Heart left ventricle (tissue), 16 donors: ENCODE data around the gene RPL32. TPM values are rescaled to one million over a fixed set of nuclear protein-coding genes. Genes with fewer than 3 reads are reported as not detected.
"Not testable (repeated sequence)": the region's sequence is repeated elsewhere in the genome, so short reads cannot be mapped to it uniquely, and the experiment has no call there.

Experiments used
- ATAC-seq, 4 donors: fragments of 200-7000 bp; cut with Tn5 transposase; one replicate each; pipeline ENCODE4 v1.9.1; 2020 to 2022; ENCODE audit warnings: moderate library complexity in 4 of 4, mild to moderate bottlenecking in 3 of 4, moderate number of reproducible peaks in 1 of 4
- DNase-seq, 5 donors: peaks; one replicate each; pipeline ENCODE4 v3.0.0-alpha.2; 2020
- H3K27ac ChIP-seq, 12 donors: fragments of 200-600 bp; sonication (generic) in 4 of 12; one replicate each; pipeline versions ENCODE4 v1.5.0 to v1.8.0; 2016 to 2022; ENCODE audit warnings: mild to moderate bottlenecking in 2 of 12
- H3K27me3 ChIP-seq, 9 donors: fragments of 200-600 bp; sonication (generic) in 2 of 9; one replicate each; pipeline versions ENCODE4 v1.5.1 to v1.8.0; 2016 to 2022; ENCODE audit warnings: mild to moderate bottlenecking in 3 of 9
- H3K36me3 ChIP-seq, 9 donors: fragments of 200-600 bp; sonication (generic) in 2 of 9; one replicate each; pipeline versions ENCODE4 v1.5.0 to v1.8.0; 2018 to 2022; ENCODE audit warnings: mild to moderate bottlenecking in 2 of 9
- H3K4me1 ChIP-seq, 12 donors: fragments of 200-600 bp; sonication (generic) in 4 of 12; one replicate each; pipeline versions ENCODE4 v1.5.0 to v1.8.0; 2016 to 2022; ENCODE audit warnings: mild to moderate bottlenecking in 3 of 12
- H3K4me3 ChIP-seq, 12 donors: fragments of 200-600 bp; sonication (generic) in 4 of 12; one replicate each; pipeline versions ENCODE4 v1.5.0 to v1.8.0; 2017 to 2022; ENCODE audit warnings: mild to moderate bottlenecking in 9 of 12, moderate library complexity in 4 of 12
- H3K9me3 ChIP-seq, 12 donors: fragments of 200-600 bp; sonication (generic) in 4 of 12; one replicate each; pipeline versions ENCODE4 v1.5.0 to v1.8.0; 2016 to 2022; ENCODE audit warnings: mild to moderate bottlenecking in 1 of 12
- POLR2A ChIP-seq, 2 donors: fragments of 450-650 bp; IDR thresholded peaks; one replicate each; pipeline ENCODE4 v1.6.1; 2017; ENCODE audit warnings: antibody characterized with exemption in 2 of 2, mild to moderate bottlenecking in 2 of 2, moderate library complexity in 2 of 2
- WGBS, 4 donors: extraction: QIAGEN DNeasy Blood & Tissue Kit in 2 of 4; methylation state at CpG; one replicate each; pipeline versions ENCODE4 v1.1.5 to v1.1.7; 2013 to 2018; 5-methylcytosine and 5-hydroxymethylcytosine counted together
- intact Hi-C, 10 donors: fragments of 100-400 bp; cut with DNase I; formaldehyde crosslinking; loops; one replicate each; pipeline versions ENCODE4 v1.11.1 to v1.14.2; 2022
- polyA plus RNA-seq, 2 donors: library from polyadenylated mRNA; stranded (reverse); fragments of 200-250 nt; gene quantifications; one replicate each; pipeline ENCODE4 v1.2.3, GENCODE V29; 2013
- total RNA-seq, 9 donors: library from RNA; depleted of rRNA in 2 of 9; stranded (reverse); fragments of >200 nt in 2 of 9; fragmentation: NEBNext Ultra II Directional in 3 of 9; extraction: Animal tissue kit (Norgen Biotek cat#: 25700) in 3 of 9; gene quantifications; one replicate each; pipeline versions ENCODE4 v1.1.0 to v1.2.4, GENCODE V29; 2016 to 2023
- TF ChIP-seq, protein P1 (sequence below), 12 donors: fragments of 200-600 bp; sonication (generic) in 4 of 12; IDR thresholded peaks; one replicate each; pipeline versions ENCODE4 v1.5.0 to v1.8.0; 2018 to 2022; ENCODE audit warnings: antibody characterized with exemption in 12 of 12, mild to moderate bottlenecking in 5 of 12
- donor health status: ischemic (EF 13 %, LVEDD 7.1; RV severe dilation, severe dysfunction).
- donor health status: healthy with polysubstance abuse.
- donor health status: DM: no; HTN: yes; CAD: no.
- donor health status: DM: no; HTN: no; CAD: no.
- donor health status: ischemic (EF 25% LVEDD 6.9; RV normal size, moderate dysfunction).
- donor health status: ischemic (EF 25% LVEDD 5.7; RV mildly dilated, moderate dysfunction).
- donor health status: healthy.
- donor health status: DM: yes; HTN: yes; CAD: no.
- donor health status: ischemic (EF 35%, LVEDD 5.7; RV mildly dilated, moderate dysfunction).
- donor health status: nonischemic (EF 11% LVEDD 7.7; RV severe dilation, severe dysfunction).
- donor health status: DM: yes; HTN: yes; CAD: no.
- donor health status: PGD.
- donor health status: ischemic (EF 29% LVEDD 5.4; RV normal size, mild dysfunction).
- donor health status: nonischemic (EF 23%, LVEDD 6.1; RV moderate dilation, normal function).

The RPL32 gene
- total and polyA plus RNA-seq, 11 donors = 377 to 1,620 (median 997) TPM

DNA sequence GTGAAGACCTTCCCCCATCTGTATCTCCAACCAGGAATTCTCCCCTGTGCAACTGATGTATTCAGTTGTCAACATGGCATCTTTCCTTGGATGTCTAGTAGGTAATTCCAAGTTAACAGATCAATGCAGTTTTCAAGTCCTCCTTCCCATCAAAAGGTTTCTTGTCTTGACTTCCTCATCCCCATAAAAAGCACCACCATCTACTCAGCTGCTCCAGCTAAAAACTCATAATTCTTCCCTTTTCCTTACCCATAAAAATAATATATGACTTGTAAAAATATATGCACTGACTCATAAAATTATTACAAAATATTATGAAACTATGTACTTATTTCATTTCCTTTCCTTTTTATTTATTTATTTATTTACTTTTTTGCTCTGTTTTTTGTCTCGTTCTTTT is 49.9 kb downstream of the RPL32 start:
- intact Hi-C loops = no loop called here
- H3K36me3 ChIP-seq = no peaks in the 10 kb centered on the region
- no peak overlapping the region for H3K4me3 ChIP-seq
- 78 to 93% (median 89%) methylated on average over 1 of the region's 1 CpG for WGBS, 4 donors
- TF ChIP-seq POLR2A (IDR thresholded peaks at IDR 0.05) = no peak
- TF ChIP-seq, protein P1, sequence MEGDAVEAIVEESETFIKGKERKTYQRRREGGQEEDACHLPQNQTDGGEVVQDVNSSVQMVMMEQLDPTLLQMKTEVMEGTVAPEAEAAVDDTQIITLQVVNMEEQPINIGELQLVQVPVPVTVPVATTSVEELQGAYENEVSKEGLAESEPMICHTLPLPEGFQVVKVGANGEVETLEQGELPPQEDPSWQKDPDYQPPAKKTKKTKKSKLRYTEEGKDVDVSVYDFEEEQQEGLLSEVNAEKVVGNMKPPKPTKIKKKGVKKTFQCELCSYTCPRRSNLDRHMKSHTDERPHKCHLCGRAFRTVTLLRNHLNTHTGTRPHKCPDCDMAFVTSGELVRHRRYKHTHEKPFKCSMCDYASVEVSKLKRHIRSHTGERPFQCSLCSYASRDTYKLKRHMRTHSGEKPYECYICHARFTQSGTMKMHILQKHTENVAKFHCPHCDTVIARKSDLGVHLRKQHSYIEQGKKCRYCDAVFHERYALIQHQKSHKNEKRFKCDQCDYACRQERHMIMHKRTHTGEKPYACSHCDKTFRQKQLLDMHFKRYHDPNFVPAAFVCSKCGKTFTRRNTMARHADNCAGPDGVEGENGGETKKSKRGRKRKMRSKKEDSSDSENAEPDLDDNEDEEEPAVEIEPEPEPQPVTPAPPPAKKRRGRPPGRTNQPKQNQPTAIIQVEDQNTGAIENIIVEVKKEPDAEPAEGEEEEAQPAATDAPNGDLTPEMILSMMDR (IDR thresholded peaks at IDR 0.05) = no peak
- H3K9me3 ChIP-seq = no peaks in the 10 kb centered on the region
- ATAC-seq (no peak), DNase-seq (no peak)
- H3K4me1 ChIP-seq = peaks cover 0 to 7% (median 4%) of the 10 kb centered on the region in 12 donors
- no peak overlapping the region for H3K27ac ChIP-seq
- H3K27me3 ChIP-seq = no peaks in the 10 kb centered on the region

DNA sequence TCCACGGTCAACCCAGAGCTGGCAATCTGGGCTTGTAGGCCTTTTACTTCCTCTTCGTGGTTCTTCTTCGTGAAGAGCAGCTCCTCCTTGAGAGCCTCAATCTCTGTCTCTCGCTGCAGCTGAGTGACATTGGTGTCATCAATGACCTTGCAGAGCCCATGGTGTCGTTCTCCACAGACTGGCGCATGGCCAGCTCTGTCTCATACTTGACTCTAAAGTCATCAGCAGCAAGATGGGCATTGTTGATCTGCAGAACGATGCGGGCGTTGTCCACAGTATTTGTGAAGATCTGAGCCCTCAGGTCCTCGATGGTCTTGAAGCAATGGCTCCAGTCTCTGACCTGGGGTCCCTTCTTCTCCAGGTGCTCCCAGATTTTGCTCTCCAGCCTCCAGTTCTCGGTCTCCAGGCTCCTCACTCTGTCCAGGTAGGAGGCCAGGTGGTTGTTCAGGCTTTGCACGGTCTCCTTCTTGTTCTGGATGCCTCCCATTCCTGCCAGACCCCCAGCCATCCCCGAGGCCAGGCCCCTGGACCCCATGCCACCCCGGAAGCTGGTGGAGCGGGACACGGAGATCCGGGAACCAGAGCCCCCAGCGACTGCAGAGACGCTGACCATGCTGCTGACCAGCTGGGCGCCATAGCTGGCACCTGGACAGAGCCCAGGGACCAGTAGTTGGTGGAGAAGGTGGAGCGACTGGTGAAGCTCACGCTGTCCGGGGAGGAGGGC is 53.2 kb downstream of the RPL32 start:
- intact Hi-C loops = loop anchor here in 5 of 10 donors (2.0 to 10.0 kb wide), 4 partner anchors 53 to 107 kb away; partner anchors contain the start of gene RPL32 (in 4 of the 5)
- 84 to 89% (median 86%) methylated on average over 16 to 23 of the region's 23 CpGs for WGBS, 4 donors

DNA sequence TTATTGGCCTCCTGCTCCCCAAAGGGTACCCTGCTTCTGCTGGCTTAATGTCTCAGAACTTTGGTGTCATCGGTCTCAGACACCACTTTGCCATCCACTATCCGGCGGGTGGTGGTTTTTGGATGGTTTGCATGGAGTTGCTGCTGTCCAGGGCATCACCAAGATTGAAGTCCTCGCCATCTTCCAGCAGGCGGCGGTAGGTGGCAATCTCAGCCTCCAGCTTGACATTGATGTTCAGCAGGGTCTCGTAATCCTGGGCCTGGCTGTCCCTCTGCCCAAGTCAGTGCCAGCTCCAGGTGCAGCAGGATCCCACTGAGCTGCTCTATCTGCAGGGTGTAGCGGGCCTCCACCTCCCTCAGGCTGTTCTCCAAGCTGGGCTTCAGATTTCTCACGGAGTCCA is 54.0 kb downstream of the RPL32 start:
- 35 to 67% (median 57%) methylated on average over 8 to 9 of the region's 9 CpGs for WGBS, 4 donors
- H3K27me3 ChIP-seq, H3K27ac ChIP-seq, H3K4me3 ChIP-seq, H3K4me1 ChIP-seq, H3K9me3 ChIP-seq, H3K36me3 ChIP-seq: not testable (repeated sequence)
- DNase-seq = peak in 3 of 5 donors; percentile 54 to 79 (median 66)
- TF ChIP-seq, protein P1 (IDR thresholded peaks at IDR 0.05) = peak in 10 of 12 donors; percentile 4 to 66 (median 45)
- ATAC-seq = peak in 3 of 4 donors; percentile 15 to 68 (median 50)
- intact Hi-C loops = loop anchor here in 5 of 10 donors (2.0 to 10.0 kb wide), 4 partner anchors 53 to 107 kb away; partner anchors contain the start of gene RPL32 (in 4 of the 5)

More for the DNA sequence above, 53.2 kb downstream of the RPL32 start:
- ATAC-seq, H3K27ac ChIP-seq, H3K36me3 ChIP-seq, H3K9me3 ChIP-seq, H3K4me3 ChIP-seq, H3K4me1 ChIP-seq, DNase-seq, H3K27me3 ChIP-seq: not testable (repeated sequence)

DNA sequence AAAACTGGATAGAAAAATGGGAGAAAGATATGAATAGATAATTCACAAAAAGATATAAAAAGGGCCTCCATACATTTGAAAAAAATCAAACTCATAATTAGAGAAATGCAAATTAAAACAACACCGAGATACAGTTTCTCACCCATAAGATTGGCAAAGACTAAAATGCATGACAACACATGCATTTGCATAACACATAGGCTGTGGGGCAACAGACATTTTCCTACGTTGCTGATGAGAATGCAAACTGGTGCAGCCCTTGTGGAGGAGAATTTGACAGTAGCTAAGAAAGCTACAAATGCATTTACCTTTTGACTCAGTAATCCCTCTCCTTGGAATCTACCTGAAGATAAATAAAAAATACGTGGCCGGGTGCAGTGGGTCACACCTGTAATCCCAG is 56.3 kb downstream of the RPL32 start:
- H3K4me3 ChIP-seq = no peak overlapping the region
- H3K36me3 ChIP-seq = no peaks in the 10 kb centered on the region
- ATAC-seq = no peak
- no peak overlapping the region for H3K27ac ChIP-seq
- peaks cover 0 to 5% (median 0%) of the 10 kb centered on the region in 12 donors for H3K4me1 ChIP-seq
- WGBS, 4 donors = 66 to 78% (median 70%) methylated on average over 4 of the region's 4 CpGs
- no peak for DNase-seq
- no peaks in the 10 kb centered on the region for H3K9me3 ChIP-seq
- TF ChIP-seq, protein P1 (IDR thresholded peaks at IDR 0.05) = no peak
- no peak for TF ChIP-seq POLR2A (IDR thresholded peaks at IDR 0.05)
- intact Hi-C loops = loop anchor here in 5 of 10 donors (5.0 to 10.0 kb wide), 3 partner anchors 57 to 110 kb away; partner anchors contain the start of gene RPL32 (in 3 of the 5)
- H3K27me3 ChIP-seq = peaks cover 0 to 4% (median 0%) of the 10 kb centered on the region in 9 donors

Other genes with a start within 250 kb of the RPL32 start
- gene RAF1, start 177.4 kb downstream of the RPL32 start, total RNA-seq = 100 to 1,000 TPM in 8 of 9 donors, 10 to 100 TPM in 1; 99.2 to 197 (median 135) TPM
- gene RAF1, start 177.4 kb downstream of the RPL32 start, polyA plus RNA-seq = 100 to 1,000 TPM in 1 of 2 donors, 10 to 100 TPM in 1; 62.7 to 159 TPM
- 1 to 10 TPM in 7 of 9 donors, under 1 TPM in 1, not detected in 1; 0.95 to 4.2 (median 2.9) TPM for gene TMEM40, start 82.3 kb downstream of the RPL32 start, total RNA-seq
- 10 to 100 TPM in 1 of 2 donors, under 1 TPM in 1; 0.82 to 10.5 TPM for gene TMEM40, start 82.3 kb downstream of the RPL32 start, polyA plus RNA-seq
- 10 to 100 TPM; 44.6 to 87.5 (median 68.6) TPM for gene CAND2, start 44.9 kb downstream of the RPL32 start, total RNA-seq
- 10 to 100 TPM; 11.7 to 36.2 TPM for gene CAND2, start 44.9 kb downstream of the RPL32 start, polyA plus RNA-seq
- gene IQSEC1, start 231.9 kb upstream of the RPL32 start, total RNA-seq = 10 to 100 TPM; 44.2 to 79.1 (median 64.5) TPM
- gene IQSEC1, start 231.9 kb upstream of the RPL32 start, polyA plus RNA-seq = 10 to 100 TPM; 28.8 to 31.7 TPM